H9 (cell line): ENCODE results near the gene LRRC55. TPM values are rescaled to one million over a fixed set of nuclear protein-coding genes. Genes with fewer than 3 reads are reported as not detected.

ENCODE experiments used
- DNase-seq: peaks from one replicate; pipeline ENCODE4 v3.0.0-alpha.2; 2017
- H2AFZ ChIP-seq: one replicate; pipeline ENCODE4 v1.6.1; 2013; ENCODE audit warnings: mild to moderate bottlenecking, low read length, control low read depth, moderate library complexity
- H2AK5ac ChIP-seq: 2 replicates; pipeline ENCODE4 v1.6.1; 2013; ENCODE audit warnings: low read length, control low read depth, mixed read lengths; ENCODE audit not compliant: insufficient read length
- H2BK120ac ChIP-seq: one replicate; pipeline ENCODE4 v1.6.1; 2013; ENCODE audit warnings: low read depth, mild to moderate bottlenecking, low read length, control low read depth, inconsistent platforms; ENCODE audit not compliant: poor library complexity, severe bottlenecking
- H2BK12ac ChIP-seq: 2 replicates; pipeline ENCODE4 v1.6.1; 2013; ENCODE audit warnings: low read length, control low read depth, mixed read lengths, low read depth; ENCODE audit not compliant: insufficient read length
- H2BK15ac ChIP-seq: 2 replicates; pipeline ENCODE4 v1.6.1; 2013; ENCODE audit warnings: low read depth, low read length, control low read depth
- H2BK20ac ChIP-seq: one replicate; pipeline ENCODE4 v1.6.1; 2013; ENCODE audit warnings: low read depth, mild to moderate bottlenecking, low read length, control low read depth, inconsistent platforms; ENCODE audit not compliant: poor library complexity, severe bottlenecking
- H2BK5ac ChIP-seq: 2 replicates; pipeline ENCODE4 v1.6.1; 2013; ENCODE audit warnings: low read length, control low read depth, mixed read lengths; ENCODE audit not compliant: insufficient read length
- H3K14ac ChIP-seq: 2 replicates; pipeline ENCODE4 v1.6.1; 2013; ENCODE audit warnings: low read length, control low read depth; ENCODE audit not compliant: insufficient read depth
- H3K18ac ChIP-seq: 2 replicates; pipeline ENCODE4 v1.6.1; 2013; ENCODE audit warnings: low read depth, mild to moderate bottlenecking, mixed read lengths, low read length, control low read depth; ENCODE audit not compliant: insufficient read length
- H3K23ac ChIP-seq: 2 replicates; pipeline ENCODE4 v1.6.1; 2013; ENCODE audit warnings: low read length, control low read depth, mixed read lengths, low read depth; ENCODE audit not compliant: insufficient read length
- H3K23me2 ChIP-seq: 2 replicates; pipeline ENCODE4 v1.6.1; 2013; ENCODE audit warnings: low read depth, mild to moderate bottlenecking, mixed read lengths, low read length, control low read depth; ENCODE audit not compliant: insufficient read length, poor library complexity, severe bottlenecking
- H3K27ac ChIP-seq: 2 replicates; pipeline ENCODE4 v1.5.1; 2013; ENCODE audit warnings: low read length, control low read depth, mixed read lengths, low read depth; ENCODE audit not compliant: insufficient read length
- H3K27me3 ChIP-seq: 2 replicates; pipeline ENCODE4 v1.6.1; 2013; ENCODE audit warnings: low read length, control low read depth, inconsistent platforms; ENCODE audit not compliant: insufficient read depth
- H3K4ac ChIP-seq: 2 replicates; pipeline ENCODE4 v1.6.1; 2013; ENCODE audit warnings: low read depth, mild to moderate bottlenecking, control low read depth, inconsistent platforms, low read length, moderate library complexity
- H3K4me1 ChIP-seq: 2 replicates; pipeline ENCODE4 v1.6.1; 2013; ENCODE audit warnings: low read length, control low read depth, inconsistent platforms; ENCODE audit not compliant: insufficient read depth
- H3K4me2 ChIP-seq: 2 replicates; pipeline ENCODE4 v1.6.1; 2013; ENCODE audit warnings: low read length, control low read depth, mixed read lengths; ENCODE audit not compliant: insufficient read length, insufficient read depth
- H3K56ac ChIP-seq: 2 replicates; pipeline ENCODE4 v1.6.1; 2013; ENCODE audit warnings: low read depth, mild to moderate bottlenecking, mixed read lengths, low read length, control low read depth; ENCODE audit not compliant: insufficient read length
- H3K79me1 ChIP-seq: 2 replicates; pipeline ENCODE4 v1.6.1; 2013; ENCODE audit warnings: low read depth, mild to moderate bottlenecking, moderate library complexity, low read length, control low read depth, inconsistent platforms; ENCODE audit not compliant: insufficient read depth, poor library complexity, severe bottlenecking
- H3K79me2 ChIP-seq: 2 replicates; pipeline ENCODE4 v1.6.1; 2013; ENCODE audit warnings: low read length, control low read depth, inconsistent platforms; ENCODE audit not compliant: insufficient read depth
- H3K9ac ChIP-seq: 2 replicates; pipeline ENCODE4 v1.6.1; 2013; ENCODE audit warnings: low read length, control low read depth, mixed read lengths; ENCODE audit not compliant: insufficient read length; ENCODE audit errors: extremely low read depth
- H3K9me3 ChIP-seq: one replicate; pipeline ENCODE4 v1.6.1; 2013; ENCODE audit warnings: low read depth, low read length, inconsistent platforms; ENCODE audit not compliant: control insufficient read depth
- H3T11ph ChIP-seq: one replicate; pipeline ENCODE4 v1.6.1; 2013; ENCODE audit warnings: mild to moderate bottlenecking, low read length, control low read depth, inconsistent platforms
- H4K20me1 ChIP-seq: one replicate; pipeline ENCODE4 v1.6.1; 2013; ENCODE audit not compliant: control insufficient read depth, insufficient read length, insufficient read depth
- H4K5ac ChIP-seq: 2 replicates; pipeline ENCODE4 v1.6.1; 2013; ENCODE audit warnings: low read depth, mild to moderate bottlenecking, mixed read lengths, low read length, control low read depth; ENCODE audit not compliant: insufficient read length
- H4K8ac ChIP-seq: replicated peaks from 2 replicates; pipeline ENCODE4 v1.6.1; 2013; ENCODE audit warnings: low read length, control low read depth, mixed read lengths, low read depth; ENCODE audit not compliant: insufficient read length
- H4K91ac ChIP-seq: 2 replicates; pipeline ENCODE4 v1.6.1; 2013; ENCODE audit warnings: low read depth, mild to moderate bottlenecking, moderate library complexity, mixed read lengths, low read length, control low read depth; ENCODE audit not compliant: insufficient read length
- H3K27ac Mint-ChIP-seq, 3 experiments: 2 replicates in 2 of 3; 3 replicates in 1 of 3; pipeline ENCODE4 v1.8.0; 2020 to 2021; ENCODE audit warnings: mixed read lengths in 3 of 3, mild to moderate bottlenecking in 1 of 3, moderate library complexity in 1 of 3
- H3K27me3 Mint-ChIP-seq: 2 replicates; pipeline ENCODE4 v1.8.0; 2021; ENCODE audit warnings: low read depth, mild to moderate bottlenecking, moderate library complexity, mixed read lengths
- H3K36me3 Mint-ChIP-seq, 3 experiments: 2 replicates in 2 of 3; 3 replicates in 1 of 3; pipeline ENCODE4 v1.8.0; 2020 to 2021; ENCODE audit warnings: low read depth in 3 of 3, mixed read lengths in 3 of 3; ENCODE audit not compliant: insufficient read depth in 1 of 3
- H3K4me1 Mint-ChIP-seq, 2 experiments: 2 replicates each; pipeline ENCODE4 v1.8.0; 2020; ENCODE audit warnings: mixed read lengths in 2 of 2
- H3K4me3 Mint-ChIP-seq, 2 experiments: 2 replicates in 1 of 2; 3 replicates in 1 of 2; pipeline ENCODE4 v1.8.0; 2020 to 2021; ENCODE audit warnings: mild to moderate bottlenecking in 2 of 2, mixed read lengths in 2 of 2, moderate library complexity in 1 of 2
- H3K9me3 Mint-ChIP-seq, 2 experiments: 2 replicates in 1 of 2; 3 replicates in 1 of 2; pipeline ENCODE4 v1.8.0; 2020; ENCODE audit warnings: mild to moderate bottlenecking in 2 of 2, mixed read lengths in 2 of 2, moderate library complexity in 1 of 2
- WGBS: extraction: QIAGEN DNeasy Blood & Tissue Kit; methylation state at CpG from one replicate; pipeline ENCODE4 v1.1.7; 2013; ENCODE audit warnings: missing lambda C conversion rate, low lambda C conversion rate, mixed read lengths; ENCODE audit not compliant: insufficient read length; ENCODE audit errors: extremely low coverage; 5-methylcytosine and 5-hydroxymethylcytosine counted together
- total RNA-seq: library from RNA; stranded (reverse); gene quantifications from 2 replicates; pipeline ENCODE4 v1.2.1, GENCODE V29; 2021
- TF ChIP-seq, protein P1 (sequence below): fragments of 200-600 bp; sonication (generic); conservative IDR thresholded peaks from 3 replicates; pipeline ENCODE4 v1.8.0; 2021; ENCODE audit warnings: antibody characterized with exemption, mild to moderate bottlenecking

Gene LRRC55
- total RNA-seq, 1 experiment from 2014 or later, result 1.0 TPM

- Mint-ChIP-seq H3K27me3 (peaks cover 2% of the 10 kb centered on the region), H3K27ac (no peak overlapping the region; a peak in 1 of 7 replicates), H3K36me3 (no peaks in the 10 kb centered on the region), H3K4me3 (no peak overlapping the region), H3K4me1 (peaks cover 2 to 9% of the 10 kb centered on the region in 2 experiments; a peak in 3 of 4 replicates), H3K9me3 (no peaks in the 10 kb centered on the region)
- no peaks in the 10 kb centered on the region for H3K79me2 ChIP-seq
- H3K14ac ChIP-seq, result no peak overlapping the region
- no peak overlapping the region for H2AFZ ChIP-seq
- H3K23me2 ChIP-seq, result no peaks in the 10 kb centered on the region
- no peaks in the 10 kb centered on the region for H3K27me3 ChIP-seq
- DNase-seq, result no peak
- no peak overlapping the region for H2BK20ac ChIP-seq
- no peak overlapping the region for H3K9ac ChIP-seq
- H2BK15ac ChIP-seq, result no peak overlapping the region
- H3K4ac ChIP-seq, result no peak overlapping the region
- no CpG with 5 or more reads among the region's 4 CpGs for WGBS
- no peak overlapping the region for H2BK12ac ChIP-seq
- TF ChIP-seq, protein P1, sequence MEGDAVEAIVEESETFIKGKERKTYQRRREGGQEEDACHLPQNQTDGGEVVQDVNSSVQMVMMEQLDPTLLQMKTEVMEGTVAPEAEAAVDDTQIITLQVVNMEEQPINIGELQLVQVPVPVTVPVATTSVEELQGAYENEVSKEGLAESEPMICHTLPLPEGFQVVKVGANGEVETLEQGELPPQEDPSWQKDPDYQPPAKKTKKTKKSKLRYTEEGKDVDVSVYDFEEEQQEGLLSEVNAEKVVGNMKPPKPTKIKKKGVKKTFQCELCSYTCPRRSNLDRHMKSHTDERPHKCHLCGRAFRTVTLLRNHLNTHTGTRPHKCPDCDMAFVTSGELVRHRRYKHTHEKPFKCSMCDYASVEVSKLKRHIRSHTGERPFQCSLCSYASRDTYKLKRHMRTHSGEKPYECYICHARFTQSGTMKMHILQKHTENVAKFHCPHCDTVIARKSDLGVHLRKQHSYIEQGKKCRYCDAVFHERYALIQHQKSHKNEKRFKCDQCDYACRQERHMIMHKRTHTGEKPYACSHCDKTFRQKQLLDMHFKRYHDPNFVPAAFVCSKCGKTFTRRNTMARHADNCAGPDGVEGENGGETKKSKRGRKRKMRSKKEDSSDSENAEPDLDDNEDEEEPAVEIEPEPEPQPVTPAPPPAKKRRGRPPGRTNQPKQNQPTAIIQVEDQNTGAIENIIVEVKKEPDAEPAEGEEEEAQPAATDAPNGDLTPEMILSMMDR, result no peak
- no peak overlapping the region for H3K23ac ChIP-seq
- H2AK5ac ChIP-seq, result no peak overlapping the region
- H3K27ac ChIP-seq, result no peak overlapping the region
- no peak overlapping the region for H3T11ph ChIP-seq
- no peak overlapping the region for H4K5ac ChIP-seq
- no peak overlapping the region for H3K4me2 ChIP-seq
- no peak overlapping the region for H3K56ac ChIP-seq
- peaks cover 2% of the 10 kb centered on the region; the same call in 1 of the 2 replicates for H3K4me1 ChIP-seq
- no peak overlapping the region for H2BK120ac ChIP-seq
- no peak overlapping the region for H4K8ac ChIP-seq
- H4K91ac ChIP-seq, result no peak overlapping the region
- no peaks in the 10 kb centered on the region for H3K9me3 ChIP-seq
- no peaks in the 10 kb centered on the region for H4K20me1 ChIP-seq
- H2BK5ac ChIP-seq, result no peak overlapping the region
- H3K79me1 ChIP-seq, result no peaks in the 10 kb centered on the region
- no peak overlapping the region for H3K18ac ChIP-seq
Observed at GRCh38 chr11:57217053-57217452, 35.3 kb downstream of the LRRC55 start.
